ENCODE data around the gene GMDS.

DNA sequence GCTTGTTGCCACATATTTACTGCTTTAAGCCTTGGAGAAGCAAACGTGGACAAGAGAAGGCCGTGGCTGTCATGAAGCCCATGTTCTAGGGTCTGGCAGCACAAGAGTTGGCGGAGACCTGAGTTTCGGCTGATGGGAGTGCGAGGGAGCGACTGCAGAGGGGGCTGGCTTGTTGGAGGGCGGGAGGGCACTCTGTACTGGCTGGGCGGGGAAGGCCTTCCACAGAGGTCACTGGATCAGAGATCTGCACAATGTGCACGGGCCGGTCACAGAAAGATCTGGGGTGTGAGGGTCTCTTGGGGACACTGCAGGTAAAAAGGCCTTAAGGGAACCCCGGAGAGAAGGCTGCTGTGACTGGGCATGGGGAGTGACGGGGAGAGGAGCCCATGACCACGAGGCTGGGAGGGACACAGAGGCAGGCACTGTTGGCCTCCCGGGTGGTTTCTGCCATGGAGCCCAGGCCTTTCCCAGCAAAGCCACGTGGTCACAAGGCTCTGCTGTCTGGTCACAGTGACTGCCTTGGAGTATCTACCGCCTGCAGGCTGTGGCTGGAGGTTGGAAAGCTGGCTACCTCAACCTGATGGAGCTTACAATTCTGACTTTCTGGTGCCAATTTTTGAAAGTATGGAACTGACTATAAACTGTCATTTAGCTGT lies 611.9 kb downstream of the GMDS start:
- TF ChIP-seq, protein P1, sequence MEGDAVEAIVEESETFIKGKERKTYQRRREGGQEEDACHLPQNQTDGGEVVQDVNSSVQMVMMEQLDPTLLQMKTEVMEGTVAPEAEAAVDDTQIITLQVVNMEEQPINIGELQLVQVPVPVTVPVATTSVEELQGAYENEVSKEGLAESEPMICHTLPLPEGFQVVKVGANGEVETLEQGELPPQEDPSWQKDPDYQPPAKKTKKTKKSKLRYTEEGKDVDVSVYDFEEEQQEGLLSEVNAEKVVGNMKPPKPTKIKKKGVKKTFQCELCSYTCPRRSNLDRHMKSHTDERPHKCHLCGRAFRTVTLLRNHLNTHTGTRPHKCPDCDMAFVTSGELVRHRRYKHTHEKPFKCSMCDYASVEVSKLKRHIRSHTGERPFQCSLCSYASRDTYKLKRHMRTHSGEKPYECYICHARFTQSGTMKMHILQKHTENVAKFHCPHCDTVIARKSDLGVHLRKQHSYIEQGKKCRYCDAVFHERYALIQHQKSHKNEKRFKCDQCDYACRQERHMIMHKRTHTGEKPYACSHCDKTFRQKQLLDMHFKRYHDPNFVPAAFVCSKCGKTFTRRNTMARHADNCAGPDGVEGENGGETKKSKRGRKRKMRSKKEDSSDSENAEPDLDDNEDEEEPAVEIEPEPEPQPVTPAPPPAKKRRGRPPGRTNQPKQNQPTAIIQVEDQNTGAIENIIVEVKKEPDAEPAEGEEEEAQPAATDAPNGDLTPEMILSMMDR (IDR thresholded peaks at IDR 0.05; ENCODE audit: low read length) = no peak
- TF ChIP-seq EZH2phosphoT487 (IDR thresholded peaks at IDR 0.05; ENCODE audit: low read length) = no peak
